ENCODE results near the gene AGAP3. TPM values are rescaled to one million over a fixed set of nuclear protein-coding genes. Genes with fewer than 3 reads are reported as not detected.

The AGAP3 gene
- total RNA-seq, 1 experiment from 2014 or later, result 70.2 TPM

- Histone ChIP-seq H3K4me1 (peaks cover 46% of the 10 kb centered on the region), H3K9me3 (no peaks in the 10 kb centered on the region), H3K27me3 (replicated peaks; ENCODE audit: control insufficient read depth, insufficient read depth, low read length) (no peaks in the 10 kb centered on the region), H3K4me3 (ENCODE audit: low read depth, low read length) (no peak overlapping the region), H3K36me3 (ENCODE audit: control insufficient read depth, insufficient read depth, low read length) (no peaks in the 10 kb centered on the region; the same call in 1 of the 2 replicates)
- intact Hi-C loops (cut with micrococcal nuclease; ENCODE audit: unreplicated experiment), result loop anchor here (5.0 kb wide), 1 partner anchor 102 kb away; no protein-coding TSS in a partner anchor
- Mint-ChIP-seq H3K27ac (ENCODE audit: unreplicated experiment) (peak overlapping the region; percentile 81), H3K9me3 (ENCODE audit: unreplicated experiment) (no peaks in the 10 kb centered on the region), H3K36me3 (ENCODE audit: insufficient read depth, unreplicated experiment) (peaks cover 13% of the 10 kb centered on the region), H3K27me3 (ENCODE audit: insufficient read depth, unreplicated experiment) (no peaks in the 10 kb centered on the region), H3K4me3 (ENCODE audit: unreplicated experiment) (peak overlapping the region; percentile 29), H3K4me1 (ENCODE audit: low read depth, unreplicated experiment) (peaks cover 33% of the 10 kb centered on the region)
- no peak for TF ChIP-seq CTCF (IDR thresholded peaks at IDR 0.05; ENCODE audit: insufficient read depth in 1 of 2, low read depth in 1 of 2, low read length in 1 of 2, severe bottlenecking in 1 of 2, unreplicated experiment in 1 of 2)
- DNase-seq, result no peak
- no TSS peak for BruUV-seq (replicated peaks)
- ChIA-PET CTCF (interaction anchor here (0.5 to 1.1 kb wide), 3 partner anchors 9 to 190 kb away, joined by 3 to 4 read pairs (median 3); no protein-coding TSS in a partner anchor), POLR2A (interaction anchor here (0.8 kb wide), 1 partner anchor 26 kb away, joined by 3 read pairs; no protein-coding TSS in a partner anchor)
These were observed 28.1 kb downstream of the AGAP3 start for GRCh38 chr7:151114151-151115090.

- peaks cover 46% of the 10 kb centered on the region for H3K4me1 ChIP-seq
- no peak for DNase-seq
- Mint-ChIP-seq H3K36me3 (ENCODE audit: insufficient read depth, unreplicated experiment) (peaks cover 11% of the 10 kb centered on the region), H3K9me3 (ENCODE audit: unreplicated experiment) (no peaks in the 10 kb centered on the region), H3K27me3 (ENCODE audit: insufficient read depth, unreplicated experiment) (no peaks in the 10 kb centered on the region), H3K4me1 (ENCODE audit: low read depth, unreplicated experiment) (peaks cover 28% of the 10 kb centered on the region), H3K4me3 (ENCODE audit: unreplicated experiment) (no peak overlapping the region), H3K27ac (ENCODE audit: unreplicated experiment) (peak overlapping the region; percentile 59)
- no peaks in the 10 kb centered on the region for H3K9me3 ChIP-seq
- BruUV-seq (replicated peaks), result no TSS peak
- TF ChIP-seq CTCF (IDR thresholded peaks at IDR 0.05; ENCODE audit: insufficient read depth in 1 of 2, low read depth in 1 of 2, low read length in 1 of 2, severe bottlenecking in 1 of 2, unreplicated experiment in 1 of 2), result no peak
- ChIA-PET CTCF (interaction anchor here (0.6 kb wide), 1 partner anchor 52 kb away, joined by 3 read pairs; no protein-coding TSS in a partner anchor), POLR2A (no interaction called here)
- no peaks in the 10 kb centered on the region; the same call in 1 of the 2 replicates for H3K36me3 ChIP-seq (ENCODE audit: control insufficient read depth, insufficient read depth, low read length)
- no peaks in the 10 kb centered on the region for H3K27me3 ChIP-seq (replicated peaks; ENCODE audit: control insufficient read depth, insufficient read depth, low read length)
- intact Hi-C loops (cut with micrococcal nuclease; ENCODE audit: unreplicated experiment), result no loop called here
- no peak overlapping the region for H3K4me3 ChIP-seq (ENCODE audit: low read depth, low read length)
These were observed 29.0 kb downstream of the AGAP3 start for GRCh38 chr7:151115121-151115835.

GRCh38 chr7:151115836-151116418 lies 29.7 kb downstream of the AGAP3 start:
- Mint-ChIP-seq H3K27me3 (ENCODE audit: insufficient read depth, unreplicated experiment) (no peaks in the 10 kb centered on the region), H3K9me3 (ENCODE audit: unreplicated experiment) (no peaks in the 10 kb centered on the region), H3K4me3 (ENCODE audit: unreplicated experiment) (no peak overlapping the region), H3K36me3 (ENCODE audit: insufficient read depth, unreplicated experiment) (peaks cover 12% of the 10 kb centered on the region), H3K27ac (ENCODE audit: unreplicated experiment) (peak overlapping the region; percentile 59), H3K4me1 (ENCODE audit: low read depth, unreplicated experiment) (peaks cover 21% of the 10 kb centered on the region)
- no TSS peak for BruUV-seq (replicated peaks)
- intact Hi-C loops (cut with micrococcal nuclease; ENCODE audit: unreplicated experiment), result no loop called here
- Histone ChIP-seq H3K36me3 (ENCODE audit: control insufficient read depth, insufficient read depth, low read length) (no peaks in the 10 kb centered on the region; the same call in 1 of the 2 replicates), H3K4me1 (peaks cover 44% of the 10 kb centered on the region), H3K27me3 (replicated peaks; ENCODE audit: control insufficient read depth, insufficient read depth, low read length) (no peaks in the 10 kb centered on the region), H3K4me3 (ENCODE audit: low read depth, low read length) (no peak overlapping the region), H3K9me3 (no peaks in the 10 kb centered on the region)
- CTCF ChIA-PET, result interaction anchor here (0.6 kb wide), 1 partner anchor 53 kb away, joined by 3 read pairs; no protein-coding TSS in a partner anchor
- DNase-seq, result no peak
- POLR2A ChIA-PET, result no interaction called here
- TF ChIP-seq CTCF (IDR thresholded peaks at IDR 0.05; ENCODE audit: insufficient read depth in 1 of 2, low read depth in 1 of 2, low read length in 1 of 2, severe bottlenecking in 1 of 2, unreplicated experiment in 1 of 2), result no peak

Measured in Caco-2 (cell line).